SU-DHL-6 (cell line): ENCODE measurements around the gene TMEM108.

Source experiments
- H2AFZ ChIP-seq: fragments of 200-600 bp; sonication (generic); 2 replicates; pipeline ENCODE4 v1.6.1; 2014; ENCODE audit warnings: low read depth, mild to moderate bottlenecking, moderate library complexity, mixed read lengths, antibody characterized with exemption, low read length; ENCODE audit not compliant: severe bottlenecking
- H3F3A ChIP-seq: fragments of 200-600 bp; shearing (Covaris generic); 2 replicates; pipeline ENCODE4 v1.6.0; 2016; ENCODE audit warnings: antibody characterized with exemption, mild to moderate bottlenecking; ENCODE audit not compliant: insufficient read depth
- H3K27ac ChIP-seq: fragments of 200-600 bp; sonication (generic); 2 replicates; pipeline ENCODE4 v1.5.1; 2016; ENCODE audit warnings: low read depth, mild to moderate bottlenecking, low read length, moderate library complexity, mixed read lengths
- H3K27me3 ChIP-seq: fragments of 200-600 bp; sonication (generic), shearing (Covaris generic); 2 replicates; pipeline ENCODE4 v1.6.0; 2014; ENCODE audit warnings: mild to moderate bottlenecking, low read length
- H3K36me3 ChIP-seq: fragments of 200-600 bp; sonication (generic); 2 replicates; pipeline ENCODE4 v1.6.1; 2014; ENCODE audit warnings: mild to moderate bottlenecking, low read length, mixed read lengths
- H3K4me2 ChIP-seq: fragments of 300-600, 200-600 bp; shearing (Covaris generic), sonication (generic); 2 replicates; pipeline ENCODE4 v1.6.0; 2014; ENCODE audit warnings: low read length, low read depth, mild to moderate bottlenecking; ENCODE audit not compliant: poor library complexity, severe bottlenecking
- H3K4me3 ChIP-seq: fragments of 200-600 bp; sonication (generic); 2 replicates; pipeline ENCODE4 v1.5.1; 2014; ENCODE audit warnings: antibody characterized with exemption, low read length, mild to moderate bottlenecking, mixed read lengths; ENCODE audit not compliant: insufficient read depth, poor library complexity, severe bottlenecking
- H3K79me2 ChIP-seq: fragments of 200-600 bp; sonication (generic); 2 replicates; pipeline ENCODE4 v1.6.1; 2014; ENCODE audit warnings: mild to moderate bottlenecking, low read length, moderate library complexity; ENCODE audit not compliant: insufficient read depth
- H3K9ac ChIP-seq: fragments of 200-600 bp; sonication (generic); 2 replicates; pipeline ENCODE4 v1.7.0; 2014; ENCODE audit warnings: mild to moderate bottlenecking, low read length
- H3K9me2 ChIP-seq: fragments of 200-600 bp; sonication (generic); replicated peaks from 2 replicates; pipeline ENCODE4 v1.6.1; 2014; ENCODE audit warnings: low read length; ENCODE audit not compliant: insufficient read depth
- H3K9me3 ChIP-seq: fragments of 200-600 bp; sonication (generic); 2 replicates; pipeline ENCODE4 v1.6.1; 2014; ENCODE audit warnings: low read length, mixed read lengths; ENCODE audit not compliant: insufficient read depth
- H4K20me1 ChIP-seq: fragments of 200-600 bp; sonication (generic); 2 replicates; pipeline ENCODE4 v1.6.1; 2014; ENCODE audit warnings: low read depth, mild to moderate bottlenecking, antibody characterized with exemption, low read length, moderate library complexity, mixed read lengths
- CTCF ChIP-seq: fragments of 200-600 bp; sonication (generic); IDR thresholded peaks from one replicate; pipeline ENCODE4 v1.5.1; 2017; ENCODE audit warnings: antibody characterized with exemption, mild to moderate bottlenecking, low read length, moderate library complexity; ENCODE audit not compliant: insufficient read depth, poor library complexity, severe bottlenecking
- EZH2phosphoT487 ChIP-seq: fragments of 200-600 bp; sonication (generic), shearing (Covaris generic); conservative IDR thresholded peaks from 2 replicates; pipeline ENCODE4 v1.6.1; 2018; ENCODE audit warnings: mild to moderate bottlenecking, antibody characterized with exemption, low read length, moderate library complexity, mixed read lengths

The TMEM108 gene

GRCh38 chr3:133278260-133279043 is 240.3 kb downstream of the TMEM108 start:
- H3K9me2 ChIP-seq = no peaks in the 10 kb centered on the region
- H3F3A ChIP-seq = no peaks in the 10 kb centered on the region
- H3K36me3 ChIP-seq = no peaks in the 10 kb centered on the region
- no peak overlapping the region for H2AFZ ChIP-seq
- no peaks in the 10 kb centered on the region for H3K9me3 ChIP-seq
- H4K20me1 ChIP-seq = no peaks in the 10 kb centered on the region
- no peak overlapping the region for H3K9ac ChIP-seq
- H3K27ac ChIP-seq = no peak overlapping the region
- no peak for TF ChIP-seq CTCF
- TF ChIP-seq EZH2phosphoT487 = no peak
- no peak overlapping the region for H3K4me3 ChIP-seq
- H3K4me2 ChIP-seq = no peak overlapping the region
- H3K79me2 ChIP-seq = no peaks in the 10 kb centered on the region
- no peaks in the 10 kb centered on the region for H3K27me3 ChIP-seq

- TF ChIP-seq CTCF (no peak), EZH2phosphoT487 (no peak)
- H3K4me2 ChIP-seq = no peak overlapping the region
- no peaks in the 10 kb centered on the region for H4K20me1 ChIP-seq
- no peak overlapping the region for H3K4me3 ChIP-seq
- no peaks in the 10 kb centered on the region for H3K27me3 ChIP-seq
- H3F3A ChIP-seq = no peaks in the 10 kb centered on the region
- no peak overlapping the region for H3K9ac ChIP-seq
- no peaks in the 10 kb centered on the region for H3K79me2 ChIP-seq
- no peaks in the 10 kb centered on the region for H3K9me2 ChIP-seq
- H3K27ac ChIP-seq = no peak overlapping the region
- H3K36me3 ChIP-seq = no peaks in the 10 kb centered on the region
- H3K9me3 ChIP-seq = no peaks in the 10 kb centered on the region
- no peak overlapping the region for H2AFZ ChIP-seq
These were observed 242.4 kb downstream of the TMEM108 start for GRCh38 chr3:133280586-133280985.

GRCh38 chr3:133282236-133282635 is 244.0 kb downstream of the TMEM108 start:
- H3F3A ChIP-seq = no peaks in the 10 kb centered on the region
- H2AFZ ChIP-seq = no peak overlapping the region
- no peak overlapping the region for H3K27ac ChIP-seq
- H3K9me3 ChIP-seq = no peaks in the 10 kb centered on the region
- H3K79me2 ChIP-seq = no peaks in the 10 kb centered on the region
- no peaks in the 10 kb centered on the region for H3K9me2 ChIP-seq
- H3K27me3 ChIP-seq = no peaks in the 10 kb centered on the region
- H3K9ac ChIP-seq = no peak overlapping the region
- no peaks in the 10 kb centered on the region for H4K20me1 ChIP-seq
- H3K36me3 ChIP-seq = no peaks in the 10 kb centered on the region
- TF ChIP-seq EZH2phosphoT487 = no peak
- TF ChIP-seq CTCF = no peak
- H3K4me2 ChIP-seq = no peak overlapping the region
- no peak overlapping the region for H3K4me3 ChIP-seq
